CD4-positive, alpha-beta T cell treated with Interleukin-6 for 4 hours (primary cell): ENCODE results near the gene CPA2.
"Not testable (repeated sequence)": the region's sequence is repeated elsewhere in the genome, so short reads cannot be mapped to it uniquely, and the experiment has no call there.

Source experiments
- DNase-seq: peaks from one replicate; pipeline ENCODE4 v3.0.0-alpha.2; 2020; ENCODE audit warnings: mixed read lengths

The CPA2 gene

GRCh38 chr7:130266258-130266960 is at the start of gene CPA2:
CPA2 (plus strand) TSS chr7:130266863; CDS start chr7:130266882, 19 bp downstream.
- no peak for DNase-seq

DNA sequence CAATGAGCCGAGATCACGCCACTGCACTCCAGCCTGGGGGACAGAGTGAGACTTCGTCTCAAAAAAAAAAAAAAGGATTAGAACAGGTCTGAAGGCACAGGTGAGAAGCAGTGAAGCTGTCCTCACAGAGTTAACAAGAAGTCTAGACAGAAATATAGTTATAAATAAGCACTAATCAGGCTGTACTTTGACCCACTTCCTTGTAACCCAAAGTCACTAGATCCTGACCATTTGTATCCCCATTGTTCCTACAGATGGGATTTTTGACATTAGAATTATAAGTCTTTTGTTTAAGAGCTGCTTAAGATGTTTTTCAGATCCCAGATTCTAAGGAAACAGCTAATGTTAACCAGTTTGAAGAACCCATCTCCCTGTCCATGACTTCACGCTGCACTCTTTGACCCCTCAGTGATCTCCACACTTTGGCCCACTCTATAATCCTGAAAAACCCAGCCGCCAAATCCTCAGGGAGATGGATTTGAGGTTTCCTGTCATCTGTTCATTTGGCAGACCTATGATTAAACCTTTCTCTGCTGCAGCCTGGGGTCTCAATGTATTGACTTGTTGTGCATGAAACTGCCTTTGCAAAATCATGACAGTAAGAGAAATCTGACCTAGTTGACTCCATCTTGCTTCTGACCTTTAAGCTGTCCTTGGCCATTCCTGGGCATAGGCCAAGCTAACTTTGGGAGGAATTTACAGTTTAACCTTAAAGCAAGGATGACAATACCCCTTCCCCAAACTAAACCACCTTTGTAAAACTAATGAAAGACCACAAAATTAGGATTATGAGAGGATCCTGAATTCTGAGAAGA is 47.6 kb upstream of the CPA2 start:
- DNase-seq, result no peak

DNA sequence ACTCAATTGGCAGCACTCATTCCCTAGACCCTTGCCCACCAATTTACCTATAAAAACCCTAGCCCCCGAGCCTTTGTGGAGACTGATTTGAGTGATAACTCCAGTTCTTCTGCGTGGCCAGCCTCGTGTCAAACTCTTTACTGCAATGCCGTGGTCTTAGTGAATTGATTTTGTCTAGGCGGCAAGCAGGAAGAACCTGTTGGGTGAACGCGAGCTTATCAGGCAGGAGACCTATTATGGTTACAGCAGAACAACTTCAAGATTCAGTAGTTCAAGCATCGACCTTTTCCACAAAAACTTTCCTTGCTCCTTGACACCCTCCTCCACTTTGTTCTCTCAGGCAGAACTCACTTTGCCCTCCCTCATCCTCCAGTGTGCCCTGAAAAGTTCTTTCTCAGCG is 46.8 kb upstream of the CPA2 start:
- no peak for DNase-seq

- no peak for DNase-seq
Observed at GRCh38 chr7:130221746-130222145, 44.9 kb upstream of the CPA2 start.

- DNase-seq, result no peak
Observed at GRCh38 chr7:130223646-130224045, 43.0 kb upstream of the CPA2 start.

GRCh38 chr7:130224210-130224609 is 42.5 kb upstream of the CPA2 start:
- DNase-seq, result no peak

- DNase-seq, result not testable (repeated sequence)
Observed at GRCh38 chr7:130224923-130225322, 41.7 kb upstream of the CPA2 start.

GRCh38 chr7:130226333-130226732 is 40.3 kb upstream of the CPA2 start:
- DNase-seq, result no peak

GRCh38 chr7:130227883-130228575 is 38.6 kb upstream of the CPA2 start:
- no peak for DNase-seq

GRCh38 chr7:130228840-130229502 is 37.7 kb upstream of the CPA2 start:
- no peak for DNase-seq

- DNase-seq, result not testable (repeated sequence)
Observed at GRCh38 chr7:130229981-130230380, 36.7 kb upstream of the CPA2 start.

DNA sequence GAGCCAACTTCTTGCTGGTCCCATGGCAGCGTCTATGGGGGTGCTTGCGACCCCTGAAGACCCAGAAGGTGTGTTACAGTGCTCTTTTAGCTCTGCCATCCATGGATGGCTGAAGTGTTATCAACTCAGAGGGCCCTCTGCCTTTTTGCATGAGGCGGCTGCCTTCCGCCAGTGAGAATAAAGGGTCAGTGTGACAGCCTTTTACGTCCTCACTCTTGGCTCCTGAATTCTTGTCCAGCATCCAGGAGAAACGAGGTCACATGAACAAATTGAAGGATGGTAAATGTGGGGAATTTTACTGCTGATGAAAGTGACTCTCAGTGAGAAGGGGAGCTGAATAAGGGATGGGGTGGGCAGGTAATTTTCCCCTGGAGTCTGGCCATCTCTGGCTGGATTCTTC is 34.9 kb upstream of the CPA2 start:
- DNase-seq, result no peak

DNA sequence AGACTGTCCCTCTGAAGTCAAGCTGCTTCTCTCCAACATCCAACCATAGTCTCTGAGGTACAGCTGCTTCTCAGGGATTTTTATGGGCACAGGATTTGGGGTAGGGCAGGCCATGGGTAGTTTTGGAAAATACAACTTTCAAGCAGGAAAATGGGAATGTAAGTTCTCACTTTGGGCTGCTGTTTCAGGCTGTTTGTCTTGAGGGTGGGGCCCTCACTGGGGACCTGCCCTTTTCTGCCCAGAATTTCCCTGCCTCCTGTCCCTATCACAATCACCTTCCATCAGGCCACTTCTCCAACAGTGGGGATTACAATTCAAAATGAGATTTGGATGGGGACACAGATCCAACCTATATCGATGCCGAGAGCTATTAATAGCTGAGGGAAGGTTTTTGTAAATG is 34.5 kb upstream of the CPA2 start:
- DNase-seq, result no peak

GRCh38 chr7:130234078-130234477 is 32.6 kb upstream of the CPA2 start:
- no peak for DNase-seq

- not testable (repeated sequence) for DNase-seq
Observed at GRCh38 chr7:130236361-130236760, 30.3 kb upstream of the CPA2 start.

GRCh38 chr7:130240240-130240639 is 26.4 kb upstream of the CPA2 start:
- no peak for DNase-seq

- peak; percentile 67 for DNase-seq
Observed at GRCh38 chr7:130242198-130243014, 24.3 kb upstream of the CPA2 start.

DNA sequence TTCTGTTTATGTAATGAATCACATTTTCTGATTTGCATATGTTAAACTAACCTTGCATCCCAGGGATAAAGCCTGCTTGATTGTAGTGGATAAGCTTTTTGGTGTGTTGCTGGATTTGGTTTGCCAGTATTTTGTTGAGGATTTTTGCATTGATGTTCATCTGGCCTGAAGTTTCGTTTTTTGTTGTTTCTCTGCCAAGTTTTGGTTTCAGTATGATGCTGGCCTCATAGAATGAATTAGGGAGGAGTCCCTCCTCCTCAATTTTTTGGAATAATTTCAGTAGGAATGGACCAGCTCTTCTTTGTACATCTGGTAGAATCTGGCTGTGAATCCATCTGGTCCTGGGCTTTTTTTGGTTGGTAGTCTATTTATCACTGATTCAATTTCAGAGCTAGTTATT is 23.2 kb upstream of the CPA2 start:
- not testable (repeated sequence) for DNase-seq

GRCh38 chr7:130246491-130246890 is 20.2 kb upstream of the CPA2 start:
- DNase-seq, result not testable (repeated sequence)

DNA sequence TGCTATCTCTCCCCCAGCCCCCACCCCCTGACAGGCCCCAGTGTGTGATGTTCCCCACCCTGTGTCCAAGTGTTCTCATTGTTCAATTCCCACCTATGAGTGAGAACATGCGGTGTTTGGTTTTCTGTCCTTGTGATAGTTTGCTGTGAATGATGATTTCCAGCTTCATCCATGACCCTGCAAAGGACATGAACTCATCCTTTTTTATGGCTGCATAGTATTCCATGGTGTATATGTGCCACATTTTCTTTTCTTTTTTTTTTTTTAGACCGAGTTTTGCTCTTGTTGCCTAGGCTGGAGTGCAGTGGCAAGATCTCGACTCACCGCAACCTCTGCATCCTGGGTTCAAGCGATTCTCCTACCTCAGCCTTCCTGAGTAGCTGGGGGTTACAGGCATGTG is 17.8 kb upstream of the CPA2 start:
- not testable (repeated sequence) for DNase-seq

DNA sequence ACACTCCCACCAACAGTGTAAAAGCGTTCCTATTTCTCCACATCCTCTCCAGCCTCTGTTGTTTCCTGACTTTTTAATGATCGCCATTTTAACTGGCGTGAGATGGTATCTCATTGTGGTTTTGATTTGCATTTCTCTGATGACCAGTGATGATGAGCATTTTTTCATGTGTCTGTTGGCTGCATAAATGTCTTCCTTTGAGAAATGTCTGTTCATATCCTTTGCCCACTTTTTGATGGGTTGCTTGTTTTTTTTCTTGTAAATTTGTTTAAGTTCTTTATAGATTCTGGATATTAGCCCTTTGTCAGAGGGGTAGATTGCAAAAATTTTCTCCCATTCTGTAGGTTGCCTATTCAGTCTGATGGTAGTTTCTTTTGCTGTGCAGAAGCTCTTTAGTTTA is 17.0 kb upstream of the CPA2 start:
- not testable (repeated sequence) for DNase-seq

DNA sequence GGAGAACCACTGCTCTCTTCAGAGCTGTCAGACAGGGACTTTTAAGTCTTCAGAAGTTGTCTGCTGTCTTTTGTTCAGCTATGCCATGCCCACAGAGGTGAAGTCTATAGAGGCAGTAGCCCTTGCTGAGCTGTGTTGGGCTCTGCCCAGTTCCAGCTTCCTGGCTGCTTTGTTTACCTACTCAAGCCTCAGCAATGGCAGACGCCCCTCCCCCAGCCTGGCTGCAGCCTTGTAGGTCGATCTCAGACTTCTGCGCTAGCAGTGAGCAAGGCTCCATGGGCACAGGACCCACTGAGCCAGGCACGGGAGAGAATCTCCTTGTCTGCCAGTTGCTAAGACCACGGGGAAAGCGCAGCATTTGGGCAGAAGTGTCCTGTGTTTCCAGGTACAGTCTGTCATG is 12.1 kb upstream of the CPA2 start:
- no peak for DNase-seq
